Stimulated activated naive CD8-positive, alpha-beta T cell treated with anti-CD3 and anti-CD28 coated beads, Interleukin-15, Interleukin-2, amounts not matched to agents 100 U/mL and 50 U/mL, for 24 hours (primary cell): ENCODE results near the gene ACAD8.

Experiments
- ATAC-seq: fragments of 150-1000 bp; cut with Tn5 transposase; one replicate; pipeline ENCODE4 v1.10.0; 2021
- DNase-seq: peaks from one replicate; pipeline ENCODE4 v3.0.0; 2021

Gene ACAD8

GRCh38 chr11:134291196-134291595 lies 37.8 kb downstream of the ACAD8 start:
- DNase-seq = no peak
- ATAC-seq = no peak

DNA sequence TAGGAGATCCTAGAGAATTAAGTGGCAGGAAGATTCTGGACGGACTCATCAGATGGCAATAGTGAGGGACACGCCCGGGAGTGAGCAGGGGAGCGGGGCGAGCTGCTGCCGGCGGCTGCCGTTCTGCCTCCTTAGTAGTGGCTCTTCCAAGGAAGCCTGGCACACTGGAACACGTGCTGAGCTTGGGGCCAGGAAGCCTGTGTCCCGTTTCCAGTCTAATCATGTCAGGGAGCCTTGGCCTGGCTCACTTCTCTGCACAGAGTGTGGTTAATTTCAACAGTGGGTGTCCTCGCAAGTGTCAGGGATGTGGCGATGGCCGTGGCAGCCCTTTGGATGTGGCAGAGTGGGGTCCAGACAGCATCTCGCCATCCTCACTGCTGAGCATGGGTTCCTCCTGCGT lies 39.3 kb downstream of the ACAD8 start:
- no peak for ATAC-seq

DNA sequence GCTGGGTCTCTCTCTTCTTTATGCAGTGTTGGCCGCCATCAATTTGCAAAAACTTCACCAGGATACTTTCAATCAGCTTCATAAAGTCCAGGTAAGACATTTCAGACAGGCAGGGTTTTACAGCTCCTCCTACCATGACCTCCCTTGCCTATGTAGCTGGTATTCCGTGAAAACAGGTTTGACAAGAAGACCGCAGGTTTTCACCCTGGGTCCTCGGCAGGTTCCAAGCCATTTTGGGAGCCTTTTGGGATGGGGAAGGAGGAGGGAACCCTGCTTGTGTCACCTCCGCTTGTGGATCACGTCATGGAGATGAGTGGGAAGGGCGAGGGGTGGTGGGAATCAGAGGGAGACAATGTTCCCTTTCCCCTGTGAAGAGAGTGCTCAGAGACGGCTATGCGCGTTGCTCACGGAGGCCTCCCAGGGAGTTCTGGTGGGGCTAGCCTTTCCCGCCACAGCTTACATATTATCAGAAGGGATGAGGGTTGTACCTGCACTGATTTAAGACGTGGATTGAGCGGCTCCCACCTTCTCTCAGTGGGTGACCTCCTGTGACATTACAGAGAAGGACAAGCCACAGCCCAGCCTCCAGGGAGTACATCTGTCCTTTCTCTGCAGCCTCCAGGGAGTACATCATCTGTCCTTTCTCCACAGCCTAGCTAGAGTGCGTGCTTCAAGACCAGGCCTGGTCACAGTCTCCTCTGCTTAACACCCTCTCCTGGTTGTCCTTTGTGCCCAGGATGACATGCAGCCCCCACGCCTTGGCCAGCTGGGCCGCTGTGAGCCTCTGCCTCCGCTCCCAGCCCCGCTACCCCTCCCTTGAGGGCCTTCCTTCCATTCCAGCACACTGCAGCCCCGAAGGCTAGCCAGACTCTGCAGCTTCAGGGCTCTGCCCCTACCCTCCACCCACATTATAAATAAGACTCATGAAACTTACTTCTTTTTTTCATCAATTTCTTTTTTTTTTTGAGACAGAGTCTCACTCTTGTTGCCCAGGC lies 40.0 kb downstream of the ACAD8 start:
- ATAC-seq (no peak), DNase-seq (no peak)

More for the DNA sequence above, 39.3 kb downstream of the ACAD8 start:
- no peak for DNase-seq

DNA sequence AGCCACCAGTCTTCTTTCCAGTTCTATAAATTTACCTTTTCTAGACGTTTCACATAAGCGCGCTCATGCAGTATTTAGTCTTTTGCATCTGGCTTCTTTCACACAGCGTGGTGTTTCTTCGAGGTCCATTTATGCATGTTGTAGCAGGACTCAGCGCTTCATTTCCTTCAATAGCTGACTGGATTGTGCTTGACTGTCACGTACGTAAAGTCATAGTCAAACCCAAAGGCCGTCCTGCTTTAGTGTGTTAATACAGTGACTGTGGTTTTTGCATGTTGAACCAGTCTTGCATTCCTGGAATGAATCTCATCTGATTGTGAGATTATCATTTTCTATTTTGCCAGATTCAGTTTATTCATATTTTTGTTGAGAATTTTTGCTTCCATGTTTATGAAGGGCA lies 41.3 kb downstream of the ACAD8 start:
- no peak for DNase-seq
- ATAC-seq = no peak

GRCh38 chr11:134312223-134312622 lies 58.9 kb downstream of the ACAD8 start:
- DNase-seq (no peak), ATAC-seq (no peak)

- ATAC-seq (no peak), DNase-seq (no peak)
Observed at GRCh38 chr11:134312807-134313206, 59.4 kb downstream of the ACAD8 start.

- ATAC-seq (peak; percentile 28), DNase-seq (no peak)
Observed at GRCh38 chr11:134313379-134313778, 60.0 kb downstream of the ACAD8 start.

DNA sequence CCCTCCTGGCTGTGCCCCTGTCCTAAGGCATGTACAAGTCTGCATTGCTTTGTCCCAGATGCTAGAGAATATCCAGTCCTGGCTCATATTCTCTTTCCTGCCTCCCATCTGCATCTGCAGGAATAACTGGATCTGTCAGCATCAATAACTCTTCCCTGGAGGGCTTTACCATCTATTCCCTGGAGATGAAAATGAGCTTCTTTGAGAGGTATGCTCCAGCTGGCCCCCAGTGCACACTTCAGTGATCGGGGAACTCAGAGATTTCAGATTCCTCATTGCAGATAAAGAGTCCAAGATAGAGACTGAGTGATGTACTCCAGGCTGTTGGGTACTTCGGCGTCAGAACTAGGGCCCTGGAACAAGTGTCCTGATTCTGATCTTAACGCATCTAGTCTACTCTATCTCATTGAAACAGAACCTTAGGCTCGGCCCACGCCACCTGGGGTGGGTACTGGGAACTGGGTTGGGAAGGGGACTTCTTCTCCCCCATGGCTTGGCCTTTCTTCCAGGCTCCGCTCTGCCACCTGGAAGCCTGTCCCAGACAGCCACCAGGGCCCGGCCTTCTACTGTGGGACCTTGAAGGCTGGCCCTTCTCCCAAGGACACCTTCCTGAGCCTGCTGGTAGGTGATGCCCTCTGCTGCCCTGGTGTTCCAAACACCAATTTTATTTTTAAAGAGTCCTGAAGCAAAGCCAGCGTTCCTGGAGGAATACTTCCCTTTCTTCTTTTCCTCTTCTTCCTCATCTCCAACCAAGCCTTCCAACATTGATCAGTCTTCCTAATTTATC lies 60.6 kb downstream of the ACAD8 start:
- DNase-seq (no peak), ATAC-seq (no peak)
